PC-3 (cell line): ENCODE measurements around the gene ZDHHC7. TPM values are rescaled to one million over a fixed set of nuclear protein-coding genes. Genes with fewer than 3 reads are reported as not detected.
A peak's percentile ranks its signal among the peaks of the same experiment; 100 is the strongest.

ENCODE experiments used
- ATAC-seq: fragments of 200-7000 bp; cut with Tn5 transposase; 2 replicates; pipeline ENCODE4 v1.9.1; 2020; ENCODE audit warnings: mild to moderate bottlenecking, moderate library complexity
- BruUV-seq: library from RNA; stranded (reverse); fragments of 400-500 nt; replicated peaks from 2 replicates; lab custom pipeline; 2021; lab: Mats Ljungman, UMichigan
- CTCF ChIA-PET: fragments of 300-600 bp; sonication (Branson Sonifier 250); formaldehyde crosslinking; loops from one replicate; lab custom pipeline; 2022; ENCODE audit warnings: antibody characterized with exemption; lab: Charles Lee
- POLR2A ChIA-PET: fragments of 300-600 bp; sonication (Branson Sonifier 250); formaldehyde crosslinking; loops from one replicate; lab custom pipeline; 2022; ENCODE audit warnings: antibody characterized with exemption; ENCODE audit not compliant: unreplicated experiment; lab: Charles Lee
- DNase-seq: peaks from one replicate; pipeline ENCODE4 v3.0.0-alpha.2; 2015
- H2AFZ ChIP-seq: fragments of 300-600 bp; sonication (generic); 2 replicates; pipeline ENCODE4 v1.6.0; 2016; ENCODE audit warnings: antibody characterized with exemption, low read length
- H3F3A ChIP-seq: fragments of 300-600 bp; sonication (generic); one replicate; pipeline ENCODE4 v1.6.0; 2017; ENCODE audit warnings: antibody characterized with exemption, low read length, control low read depth, mild to moderate bottlenecking; ENCODE audit not compliant: unreplicated experiment
- H3K27ac ChIP-seq: fragments of 300-600 bp; sonication (generic); 2 replicates; pipeline ENCODE4 v1.5.1; 2016; ENCODE audit warnings: mild to moderate bottlenecking, low read length
- H3K27me3 ChIP-seq: fragments of 300-600 bp; sonication (generic); 2 replicates; pipeline ENCODE4 v1.6.1; 2016; ENCODE audit warnings: low read length, mixed read lengths
- H3K36me3 ChIP-seq: fragments of 300-600 bp; sonication (generic); 2 replicates; pipeline ENCODE4 v1.6.1; 2016; ENCODE audit warnings: low read depth, mixed run types, low read length, mixed read lengths
- H3K4me1 ChIP-seq: fragments of 300-600 bp; sonication (generic); 2 replicates; pipeline ENCODE4 v1.5.1; 2016; ENCODE audit warnings: low read length; ENCODE audit not compliant: insufficient read depth
- H3K4me2 ChIP-seq: fragments of 300-600 bp; sonication (generic); 2 replicates; pipeline ENCODE4 v1.6.0; 2016; ENCODE audit warnings: low read length
- H3K4me3 ChIP-seq: fragments of 300-600 bp; sonication (generic); 2 replicates; pipeline ENCODE4 v1.5.1; 2016; ENCODE audit warnings: mild to moderate bottlenecking, low read length, mixed read lengths
- H3K79me2 ChIP-seq: fragments of 300-600 bp; sonication (generic); 2 replicates; pipeline ENCODE4 v1.6.1; 2017; ENCODE audit warnings: low read length, mixed read lengths
- H3K9ac ChIP-seq: fragments of 300-600 bp; sonication (generic); 2 replicates; pipeline ENCODE4 v1.6.0; 2016; ENCODE audit warnings: mild to moderate bottlenecking, low read length
- H3K9me2 ChIP-seq: fragments of 300-600 bp; sonication (generic); replicated peaks from 2 replicates; pipeline ENCODE4 v1.6.1; 2016; ENCODE audit warnings: mixed run types, low read length, mixed read lengths
- H3K9me3 ChIP-seq: fragments of 300-600 bp; sonication (generic); 2 replicates; pipeline ENCODE4 v1.6.1; 2016; ENCODE audit warnings: low read length, mixed read lengths
- H4K20me1 ChIP-seq: fragments of 300-600 bp; sonication (generic); 2 replicates; pipeline ENCODE4 v1.6.1; 2016; ENCODE audit warnings: low read length, mixed read lengths
- EZH2 ChIP-seq: fragments of 300-600 bp; sonication (generic); IDR thresholded peaks from one replicate; pipeline ENCODE4 v1.6.1; 2017; ENCODE audit warnings: antibody characterized with exemption, mild to moderate bottlenecking, low read length; ENCODE audit not compliant: unreplicated experiment
- EZH2phosphoT487 ChIP-seq: fragments of 300-600 bp; sonication (generic); IDR thresholded peaks from 2 replicates; pipeline ENCODE4 v1.6.1; 2018; ENCODE audit warnings: mild to moderate bottlenecking, antibody characterized with exemption, low read length, borderline replicate concordance
- intact Hi-C: fragments of 100-400 bp; cut with micrococcal nuclease; formaldehyde crosslinking; loops from 2 replicates; pipeline ENCODE4 v1.9.0; 2023
- total RNA-seq: library from RNA; depleted of rRNA; stranded (reverse); fragments of >200 nt; gene quantifications from 2 replicates; pipeline ENCODE4 v1.2.3, GENCODE V29; 2014
- TF ChIP-seq, protein P1 (sequence below): fragments of 300-600 bp; sonication (generic); conservative IDR thresholded peaks from 2 replicates; pipeline ENCODE4 v1.5.1; 2017; ENCODE audit warnings: antibody characterized with exemption, low read depth, mild to moderate bottlenecking, low read length

The ZDHHC7 gene
- total RNA-seq, 1 experiment from 2014 or later = 42.1 TPM

DNA sequence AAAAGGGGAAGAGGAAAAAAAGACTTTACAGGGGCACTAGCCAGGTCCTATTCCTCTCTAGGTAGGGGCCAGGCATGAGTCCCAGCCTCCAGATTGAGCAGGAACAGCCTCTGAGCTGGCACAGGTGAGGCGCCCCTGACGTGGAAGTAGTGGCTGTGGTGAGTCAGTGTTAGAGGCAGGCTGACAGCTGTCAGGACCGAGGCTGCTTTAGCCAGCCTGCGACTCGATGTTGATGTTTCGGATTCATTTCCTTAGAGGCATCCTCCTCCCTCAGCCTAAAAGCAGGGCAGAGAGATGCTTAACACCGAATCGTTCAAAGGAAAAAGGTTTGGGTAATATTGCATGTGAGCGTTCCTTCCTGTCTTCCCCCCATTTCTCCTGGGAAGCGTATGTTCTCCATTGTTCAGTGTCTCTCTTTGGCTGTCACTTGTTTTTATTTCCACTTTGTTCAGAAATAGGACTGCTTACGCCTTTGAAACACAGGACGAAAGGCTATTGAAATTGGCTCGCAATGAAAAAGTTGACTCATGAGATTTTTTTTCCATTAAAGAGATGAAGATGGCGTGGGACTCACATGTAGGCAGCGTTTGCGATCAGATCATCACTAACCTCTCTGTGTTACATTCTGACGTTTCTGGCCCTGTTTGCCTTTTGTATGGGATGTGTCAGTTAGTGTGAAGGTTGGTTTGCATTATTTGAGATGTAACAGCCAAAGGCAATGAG is 17.5 kb upstream of the ZDHHC7 start:
- ATAC-seq (peak; percentile 75), DNase-seq (peak; percentile 80)
- intact Hi-C loops = loop anchor here (1.0 to 2.0 kb wide), 2 partner anchors 18 to 57 kb away; partner anchors contain the start of gene ZDHHC7
- Histone ChIP-seq H3K9me3 (no peaks in the 10 kb centered on the region), H3K36me3 (no peaks in the 10 kb centered on the region), H2AFZ (peak overlapping the region; percentile 75; the same call in 1 of the 2 replicates), H3K9me2 (no peaks in the 10 kb centered on the region), H3K9ac (peak overlapping the region; percentile 72), H3F3A (no peaks in the 10 kb centered on the region), H3K4me3 (peak overlapping the region; percentile 79), H3K27ac (peak overlapping the region; percentile 84), H3K27me3 (no peaks in the 10 kb centered on the region), H4K20me1 (no peaks in the 10 kb centered on the region), H3K79me2 (0 out of 2 replicates have a peak, but pooled peaks cover 6% of the 10 kb centered on the region), H3K4me1 (peaks cover 46% of the 10 kb centered on the region), H3K4me2 (peak overlapping the region; percentile 89)
- CTCF ChIA-PET = interaction anchor here (0.6 kb wide), 1 partner anchor 17 kb away, joined by 4 read pairs; no protein-coding TSS in a partner anchor
- BruUV-seq = TSS peak; percentile 47
- POLR2A ChIA-PET = no interaction called here
- TF ChIP-seq EZH2phosphoT487 (no peak), EZH2 (no peak)
- TF ChIP-seq, protein P1, sequence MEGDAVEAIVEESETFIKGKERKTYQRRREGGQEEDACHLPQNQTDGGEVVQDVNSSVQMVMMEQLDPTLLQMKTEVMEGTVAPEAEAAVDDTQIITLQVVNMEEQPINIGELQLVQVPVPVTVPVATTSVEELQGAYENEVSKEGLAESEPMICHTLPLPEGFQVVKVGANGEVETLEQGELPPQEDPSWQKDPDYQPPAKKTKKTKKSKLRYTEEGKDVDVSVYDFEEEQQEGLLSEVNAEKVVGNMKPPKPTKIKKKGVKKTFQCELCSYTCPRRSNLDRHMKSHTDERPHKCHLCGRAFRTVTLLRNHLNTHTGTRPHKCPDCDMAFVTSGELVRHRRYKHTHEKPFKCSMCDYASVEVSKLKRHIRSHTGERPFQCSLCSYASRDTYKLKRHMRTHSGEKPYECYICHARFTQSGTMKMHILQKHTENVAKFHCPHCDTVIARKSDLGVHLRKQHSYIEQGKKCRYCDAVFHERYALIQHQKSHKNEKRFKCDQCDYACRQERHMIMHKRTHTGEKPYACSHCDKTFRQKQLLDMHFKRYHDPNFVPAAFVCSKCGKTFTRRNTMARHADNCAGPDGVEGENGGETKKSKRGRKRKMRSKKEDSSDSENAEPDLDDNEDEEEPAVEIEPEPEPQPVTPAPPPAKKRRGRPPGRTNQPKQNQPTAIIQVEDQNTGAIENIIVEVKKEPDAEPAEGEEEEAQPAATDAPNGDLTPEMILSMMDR = no peak

GRCh38 chr16:85027958-85028684 is 16.8 kb upstream of the ZDHHC7 start:
- ATAC-seq (peak; percentile 3), DNase-seq (no peak)
- no TSS peak for BruUV-seq
- intact Hi-C loops = loop anchor here (2.0 kb wide), 2 partner anchors 17 to 33 kb away; partner anchors contain the start of gene ZDHHC7
- H3F3A ChIP-seq = no peaks in the 10 kb centered on the region
- no peaks in the 10 kb centered on the region for H3K36me3 ChIP-seq
- H3K9me2 ChIP-seq = no peaks in the 10 kb centered on the region
- no peaks in the 10 kb centered on the region for H3K27me3 ChIP-seq
- peak overlapping the region; percentile 75 for H2AFZ ChIP-seq
- peak overlapping the region; percentile 72 for H3K9ac ChIP-seq
- H4K20me1 ChIP-seq = no peaks in the 10 kb centered on the region
- H3K4me2 ChIP-seq = peak overlapping the region; percentile 89
- no peaks in the 10 kb centered on the region for H3K9me3 ChIP-seq
- peaks cover 46% of the 10 kb centered on the region for H3K4me1 ChIP-seq
- TF ChIP-seq EZH2 (no peak), EZH2phosphoT487 (no peak)
- TF ChIP-seq, protein P1 = 0 out of 2 replicates have a peak, but pooled peaks have one; percentile 22
- peak overlapping the region; percentile 84 for H3K27ac ChIP-seq
- ChIA-PET CTCF (interaction anchor here (0.6 kb wide), 1 partner anchor 23 kb away, joined by 10 read pairs; no protein-coding TSS in a partner anchor), POLR2A (no interaction called here)
- H3K4me3 ChIP-seq = peak overlapping the region; percentile 79
- H3K79me2 ChIP-seq = 0 out of 2 replicates have a peak, but pooled peaks cover 6% of the 10 kb centered on the region
